GM12878 (cell line): ENCODE results near the gene CDC25C. TPM values are rescaled to one million over a fixed set of nuclear protein-coding genes. Genes with fewer than 3 reads are reported as not detected.

Source experiments
- ATAC-seq: fragments of 200-7000 bp; cut with Tn5 transposase; 3 replicates; pipeline ENCODE4 v1.9.1; 2020; ENCODE audit warnings: mild to moderate bottlenecking, moderate library complexity
- BruUV-seq: library from RNA; stranded (reverse); fragments of 400-500 nt; replicated peaks from 2 replicates; lab custom pipeline; 2021; lab: Mats Ljungman, UMichigan
- CTCF ChIA-PET: fragments of 300-600 bp; sonication (Branson Sonifier 250); formaldehyde crosslinking; extraction: SDS; loops from one replicate; lab custom pipeline; 2021; ENCODE audit warnings: inconsistent platforms; lab: Yijun Ruan, JAX
- POLR2A ChIA-PET: fragments of 350-600 bp; formaldehyde crosslinking; extraction: SDS; loops from one replicate; lab custom pipeline; 2021; ENCODE audit warnings: inconsistent platforms; lab: Charles Lee
- RAD21 ChIA-PET: fragments of 300-600 bp; sonication (Branson Sonifier 250); formaldehyde crosslinking; loops from one replicate; lab custom pipeline; 2023; ENCODE audit warnings: antibody characterized with exemption; ENCODE audit not compliant: unreplicated experiment; lab: Charles Lee
- SMC1A ChIA-PET: fragments of 300-600 bp; sonication (Branson Sonifier 250); formaldehyde crosslinking; loops from one replicate; lab custom pipeline; 2023; ENCODE audit not compliant: unreplicated experiment, uncharacterized antibody; lab: Charles Lee
- DNase-seq: peaks from one replicate; pipeline ENCODE4 v3.0.0-alpha.2; 2011; ENCODE audit warnings: low read depth, low spot score
- FAIRE-seq: peaks from 3 replicates; lab custom pipeline; 2011; peaks lifted over from hg19 to GRCh38; lab: Jason Lieb, UNC
- H2AFZ ChIP-seq: 2 replicates; pipeline ENCODE4 v1.6.0; 2011; ENCODE audit warnings: low read depth, low read length, control low read depth; ENCODE audit not compliant: control insufficient read depth
- H3K27ac ChIP-seq: 2 replicates; pipeline ENCODE4 v1.5.1; 2011; ENCODE audit warnings: control low read depth; ENCODE audit not compliant: control insufficient read depth, insufficient read depth
- H3K27me3 ChIP-seq, 2 experiments: replicated peaks in 1 of 2; 2 replicates each; pipeline versions ENCODE4 v1.6.0 to v1.6.1; 2011; ENCODE audit warnings: low read length in 1 of 2; ENCODE audit not compliant: control insufficient read depth in 2 of 2, insufficient read depth in 2 of 2
- H3K36me3 ChIP-seq, 2 experiments: 2 replicates each; pipeline ENCODE4 v1.5.1; 2011; ENCODE audit warnings: low read length in 1 of 2; ENCODE audit not compliant: control insufficient read depth in 2 of 2, insufficient read depth in 2 of 2
- H3K4me1 ChIP-seq: 2 replicates; pipeline ENCODE4 v1.6.1; 2011; ENCODE audit warnings: mild to moderate bottlenecking, low read length, moderate library complexity, mixed read lengths; ENCODE audit not compliant: control insufficient read depth, insufficient read depth
- H3K4me2 ChIP-seq: 2 replicates; pipeline ENCODE4 v1.6.0; 2011; ENCODE audit warnings: control low read depth; ENCODE audit not compliant: control insufficient read depth, insufficient read depth
- H3K4me3 ChIP-seq: fragments of 200-600 bp; sonication (generic); 2 replicates; pipeline ENCODE4 v1.5.1; 2016
- H3K79me2 ChIP-seq: 2 replicates; pipeline ENCODE4 v1.6.0; 2011; ENCODE audit warnings: low read length; ENCODE audit not compliant: control insufficient read depth, insufficient read depth
- H3K9ac ChIP-seq: 2 replicates; pipeline ENCODE4 v1.8.0; 2011; ENCODE audit warnings: low read length, control low read depth, mixed read lengths; ENCODE audit not compliant: control insufficient read depth, insufficient read depth
- H3K9me3 ChIP-seq: replicated peaks from 3 replicates; pipeline ENCODE4 v1.5.1; 2011; ENCODE audit warnings: mild to moderate bottlenecking, low read length; ENCODE audit not compliant: control insufficient read depth, insufficient read depth
- H4K20me1 ChIP-seq: 2 replicates; pipeline ENCODE4 v1.6.0; 2011; ENCODE audit not compliant: control insufficient read depth, insufficient read depth
- BHLHE40 ChIP-seq, 2 experiments: fragments of 450-650 bp in 1 of 2; IDR thresholded peaks; 2 replicates each; pipeline ENCODE4 v1.6.1; 2011 to 2017; ENCODE audit warnings: low read depth in 2 of 2, borderline replicate concordance in 1 of 2, improper control_type of control experiment in 1 of 2, low read length in 1 of 2, mild to moderate bottlenecking in 1 of 2
- CHD4 ChIP-seq: fragments of 200-600 bp; sonication (generic); IDR thresholded peaks from 2 replicates; pipeline ENCODE4 v1.6.1; 2016; ENCODE audit warnings: mild to moderate bottlenecking
- CREB1 ChIP-seq: IDR thresholded peaks from 2 replicates; pipeline ENCODE4 v1.6.1; 2012; ENCODE audit warnings: low read depth, mild to moderate bottlenecking, inconsistent platforms
- GATAD2B ChIP-seq: fragments of 450-650 bp; conservative IDR thresholded peaks from 2 replicates; pipeline ENCODE4 v1.6.1; 2017; ENCODE audit warnings: low read depth, mild to moderate bottlenecking, moderate library complexity
- HCFC1 ChIP-seq: fragments of 150-350 bp; IDR thresholded peaks from 2 replicates; pipeline ENCODE4 v1.6.1; 2014; ENCODE audit warnings: low read length
- HDGF ChIP-seq: fragments of 450-650 bp; IDR thresholded peaks from 2 replicates; pipeline ENCODE4 v1.6.1; 2016; ENCODE audit warnings: antibody characterized with exemption
- MEF2B ChIP-seq: fragments of 450-650 bp; IDR thresholded peaks from 2 replicates; pipeline ENCODE4 v1.6.1; 2018; ENCODE audit warnings: mild to moderate bottlenecking, moderate library complexity; ENCODE audit not compliant: partially characterized antibody, poor library complexity, severe bottlenecking
- NFXL1 ChIP-seq: fragments of 450-650 bp; IDR thresholded peaks from 2 replicates; pipeline ENCODE4 v1.6.1; 2017; ENCODE audit warnings: antibody characterized with exemption, mild to moderate bottlenecking, borderline replicate concordance
- NFYA ChIP-seq: IDR thresholded peaks from 2 replicates; pipeline ENCODE4 v1.6.1; 2011; ENCODE audit warnings: low read depth, mild to moderate bottlenecking, low read length, improper control_type of control experiment, borderline replicate concordance
- PBX3 ChIP-seq: IDR thresholded peaks from 2 replicates; pipeline ENCODE4 v1.6.1; 2011; ENCODE audit warnings: mild to moderate bottlenecking, low read depth, low read length, moderate library complexity; ENCODE audit not compliant: insufficient replicate concordance
- SPI1 ChIP-seq: IDR thresholded peaks from 2 replicates; pipeline ENCODE4 v1.6.1; 2011; ENCODE audit warnings: low read depth, mild to moderate bottlenecking, low read length, moderate library complexity, borderline replicate concordance; ENCODE audit not compliant: insufficient read depth
- TCF3 ChIP-seq: IDR thresholded peaks from 2 replicates; pipeline ENCODE4 v1.6.1; 2012; ENCODE audit warnings: low read depth, mild to moderate bottlenecking, low read length, borderline replicate concordance; ENCODE audit not compliant: insufficient read depth
- USF1 ChIP-seq: IDR thresholded peaks from 2 replicates; pipeline ENCODE4 v1.6.1; 2011; ENCODE audit warnings: borderline replicate concordance, low read depth, mild to moderate bottlenecking, moderate library complexity, mixed read lengths, low read length; ENCODE audit not compliant: insufficient read depth; ENCODE audit errors: extremely low read length
- YY1 ChIP-seq: IDR thresholded peaks from 2 replicates; pipeline ENCODE4 v1.6.1; 2011; ENCODE audit warnings: low read depth, mild to moderate bottlenecking, low read length
- ZZZ3 ChIP-seq: IDR thresholded peaks from 2 replicates; pipeline ENCODE4 v1.6.1; 2011; ENCODE audit warnings: low read depth; ENCODE audit not compliant: control insufficient read depth, insufficient read length
- WGBS: methylation state at CpG from one replicate; pipeline ENCODE4 v1.1.6; 2016; ENCODE audit warnings: low lambda C conversion rate; ENCODE audit not compliant: insufficient replicate concordance, insufficient coverage; ENCODE audit errors: missing lambda C conversion rate; 5-methylcytosine and 5-hydroxymethylcytosine counted together
- in situ Hi-C: fragments of 300-500 bp; cut with MboI; formaldehyde crosslinking; loops from 9 replicates; pipeline ENCODE4 v1.14.3; 2018; ENCODE audit warnings: mixed read lengths
- intact Hi-C: fragments of 100-400 bp; cut with micrococcal nuclease; formaldehyde crosslinking; loops from one replicate; pipeline ENCODE4 v1.14.2; 2022; ENCODE audit not compliant: unreplicated experiment
- polyA plus RNA-seq, 11 experiments: library from polyadenylated mRNA; depleted of rRNA in 4 of 11; unstranded in 6 of 11; stranded (reverse) in 5 of 11; fragments of >200 nt; fragmentation: Nextera tagmentation in 4 of 11; fragmentation: Illumina TruSeq in 1 of 11; extraction: Ambion mirVana in 4 of 11; extraction: Trizol in 1 of 11; gene quantifications; 1 replicate in 1 of 11; 2 replicates in 10 of 11; pipeline versions ENCODE4 v1.2.1 to v1.2.3, GENCODE V29; 2011 to 2016; ENCODE audit warnings: inconsistent platforms in 2 of 11, missing spikeins in 2 of 11, low read depth in 1 of 11
- total RNA-seq, 4 experiments: library from RNA; depleted of rRNA in 3 of 4; stranded (reverse); fragments of >200 nt in 3 of 4; fragmentation: Illumina TruSeq in 1 of 4; extraction: Trizol in 1 of 4; gene quantifications; 2 replicates each; pipeline versions ENCODE4 v1.2.1 to v1.2.3, GENCODE V29; 2013 to 2021
- TF ChIP-seq, protein P1 (sequence below): IDR thresholded peaks from 2 replicates; pipeline ENCODE4 v1.6.1; 2012; ENCODE audit warnings: low read depth, low read length, improper control_type of control experiment
- TF ChIP-seq, protein P2 (sequence below): fragments of 450-650 bp; conservative IDR thresholded peaks from 2 replicates; pipeline ENCODE4 v1.6.1; 2017; ENCODE audit warnings: mild to moderate bottlenecking, moderate library complexity
- TF ChIP-seq, protein P3 (sequence below): fragments of 450-650 bp; IDR thresholded peaks from 2 replicates; pipeline ENCODE4 v1.6.1; 2017; ENCODE audit warnings: antibody characterized with exemption, mild to moderate bottlenecking, moderate library complexity

The CDC25C gene
- total and polyA plus RNA-seq, 10 of the 15 experiments (the other 5 are each of a cell fraction or from before 2014, with no cell fraction given) = 9.2 to 30.7 (median 14.9) TPM

GRCh38 chr5:138316355-138316754, 15.2 kb downstream of the CDC25C start:
- Histone ChIP-seq H2AFZ (no peak overlapping the region), H3K4me2 (no peak overlapping the region), H3K79me2 (no peaks in the 10 kb centered on the region), H3K9me3 (no peaks in the 10 kb centered on the region), H3K27ac (no peak overlapping the region), H3K4me1 (no peaks in the 10 kb centered on the region), H4K20me1 (no peaks in the 10 kb centered on the region), H3K4me3 (no peak overlapping the region), H3K9ac (no peak overlapping the region), H3K36me3 (peaks cover 0 to 5% of the 10 kb centered on the region in 2 experiments; a peak in 2 of 4 replicates), H3K27me3 (no peaks in the 10 kb centered on the region)
- BruUV-seq = no TSS peak
- ChIA-PET POLR2A (no interaction called here), SMC1A (no interaction called here), CTCF (interaction anchor here (1.2 kb wide), 1 partner anchor 36 kb away, joined by 4 read pairs; the partner anchor contains the start of gene KDM3B), RAD21 (no interaction called here)
- DNase-seq = no peak
- 80% methylated on average over 3 of the region's 3 CpGs for WGBS
- ATAC-seq = no peak
- in situ Hi-C loops (no loop called here), intact Hi-C loops (no loop called here)
- FAIRE-seq = no peak
- TF ChIP-seq CREB1 (no peak), ZZZ3 (no peak), NFXL1 (no peak), SPI1 (no peak), MEF2B (no peak), USF1 (no peak), BHLHE40 (IDR thresholded peaks at IDR 0.05; ENCODE audit: borderline replicate concordance in 1 of 2, low read depth in 2 of 2, low read length in 1 of 2) (no peak), NFYA (no peak), YY1 (no peak), GATAD2B (no peak), CHD4 (no peak), PBX3 (no peak), HCFC1 (no peak), HDGF (no peak), TCF3 (no peak)
- TF ChIP-seq, protein P1, sequence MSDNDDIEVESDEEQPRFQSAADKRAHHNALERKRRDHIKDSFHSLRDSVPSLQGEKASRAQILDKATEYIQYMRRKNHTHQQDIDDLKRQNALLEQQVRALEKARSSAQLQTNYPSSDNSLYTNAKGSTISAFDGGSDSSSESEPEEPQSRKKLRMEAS = no peak
- TF ChIP-seq, protein P2, sequence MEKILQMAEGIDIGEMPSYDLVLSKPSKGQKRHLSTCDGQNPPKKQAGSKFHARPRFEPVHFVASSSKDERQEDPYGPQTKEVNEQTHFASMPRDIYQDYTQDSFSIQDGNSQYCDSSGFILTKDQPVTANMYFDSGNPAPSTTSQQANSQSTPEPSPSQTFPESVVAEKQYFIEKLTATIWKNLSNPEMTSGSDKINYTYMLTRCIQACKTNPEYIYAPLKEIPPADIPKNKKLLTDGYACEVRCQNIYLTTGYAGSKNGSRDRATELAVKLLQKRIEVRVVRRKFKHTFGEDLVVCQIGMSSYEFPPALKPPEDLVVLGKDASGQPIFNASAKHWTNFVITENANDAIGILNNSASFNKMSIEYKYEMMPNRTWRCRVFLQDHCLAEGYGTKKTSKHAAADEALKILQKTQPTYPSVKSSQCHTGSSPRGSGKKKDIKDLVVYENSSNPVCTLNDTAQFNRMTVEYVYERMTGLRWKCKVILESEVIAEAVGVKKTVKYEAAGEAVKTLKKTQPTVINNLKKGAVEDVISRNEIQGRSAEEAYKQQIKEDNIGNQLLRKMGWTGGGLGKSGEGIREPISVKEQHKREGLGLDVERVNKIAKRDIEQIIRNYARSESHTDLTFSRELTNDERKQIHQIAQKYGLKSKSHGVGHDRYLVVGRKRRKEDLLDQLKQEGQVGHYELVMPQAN = no peak
- TF ChIP-seq, protein P3, sequence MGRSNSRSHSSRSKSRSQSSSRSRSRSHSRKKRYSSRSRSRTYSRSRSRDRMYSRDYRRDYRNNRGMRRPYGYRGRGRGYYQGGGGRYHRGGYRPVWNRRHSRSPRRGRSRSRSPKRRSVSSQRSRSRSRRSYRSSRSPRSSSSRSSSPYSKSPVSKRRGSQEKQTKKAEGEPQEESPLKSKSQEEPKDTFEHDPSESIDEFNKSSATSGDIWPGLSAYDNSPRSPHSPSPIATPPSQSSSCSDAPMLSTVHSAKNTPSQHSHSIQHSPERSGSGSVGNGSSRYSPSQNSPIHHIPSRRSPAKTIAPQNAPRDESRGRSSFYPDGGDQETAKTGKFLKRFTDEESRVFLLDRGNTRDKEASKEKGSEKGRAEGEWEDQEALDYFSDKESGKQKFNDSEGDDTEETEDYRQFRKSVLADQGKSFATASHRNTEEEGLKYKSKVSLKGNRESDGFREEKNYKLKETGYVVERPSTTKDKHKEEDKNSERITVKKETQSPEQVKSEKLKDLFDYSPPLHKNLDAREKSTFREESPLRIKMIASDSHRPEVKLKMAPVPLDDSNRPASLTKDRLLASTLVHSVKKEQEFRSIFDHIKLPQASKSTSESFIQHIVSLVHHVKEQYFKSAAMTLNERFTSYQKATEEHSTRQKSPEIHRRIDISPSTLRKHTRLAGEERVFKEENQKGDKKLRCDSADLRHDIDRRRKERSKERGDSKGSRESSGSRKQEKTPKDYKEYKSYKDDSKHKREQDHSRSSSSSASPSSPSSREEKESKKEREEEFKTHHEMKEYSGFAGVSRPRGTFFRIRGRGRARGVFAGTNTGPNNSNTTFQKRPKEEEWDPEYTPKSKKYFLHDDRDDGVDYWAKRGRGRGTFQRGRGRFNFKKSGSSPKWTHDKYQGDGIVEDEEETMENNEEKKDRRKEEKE = no peak
